Activated naive CD4-positive, alpha-beta T cell treated with anti-CD3 and anti-CD28 coated beads, Interleukin-2, amount 10 ng/mL, durations not matched to agents 7 days and 5 days (primary cell): ENCODE results near the gene OLFML1.
A peak's percentile ranks its signal among the peaks of the same experiment; 100 is the strongest.
"Not testable (repeated sequence)": the region's sequence is repeated elsewhere in the genome, so short reads cannot be mapped to it uniquely, and the experiment has no call there.

Experiments
- CTCF ChIA-PET: fragments of 350-600 bp; sonication (Branson Sonifier 250); formaldehyde crosslinking; loops from one replicate; lab custom pipeline; 2021; ENCODE audit warnings: antibody characterized with exemption; lab: Charles Lee
- DNase-seq: peaks from one replicate; pipeline ENCODE4 v3.0.0-alpha.2; 2020
- H3K27ac Mint-ChIP-seq: one replicate; pipeline ENCODE4 v1.8.0; 2021; ENCODE audit warnings: mild to moderate bottlenecking, moderate library complexity, mixed read lengths
- H3K27me3 Mint-ChIP-seq: one replicate; pipeline ENCODE4 v1.8.0; 2021; ENCODE audit warnings: mild to moderate bottlenecking, mixed read lengths
- H3K36me3 Mint-ChIP-seq: one replicate; pipeline ENCODE4 v1.8.0; 2021; ENCODE audit warnings: mixed read lengths
- H3K4me1 Mint-ChIP-seq: one replicate; pipeline ENCODE4 v1.8.0; 2021; ENCODE audit warnings: mixed read lengths
- H3K4me3 Mint-ChIP-seq: one replicate; pipeline ENCODE4 v1.8.0; 2021; ENCODE audit warnings: mild to moderate bottlenecking, moderate library complexity, mixed read lengths
- H3K9me3 Mint-ChIP-seq: one replicate; pipeline ENCODE4 v1.8.0; 2021; ENCODE audit warnings: mixed read lengths

The OLFML1 gene

DNA sequence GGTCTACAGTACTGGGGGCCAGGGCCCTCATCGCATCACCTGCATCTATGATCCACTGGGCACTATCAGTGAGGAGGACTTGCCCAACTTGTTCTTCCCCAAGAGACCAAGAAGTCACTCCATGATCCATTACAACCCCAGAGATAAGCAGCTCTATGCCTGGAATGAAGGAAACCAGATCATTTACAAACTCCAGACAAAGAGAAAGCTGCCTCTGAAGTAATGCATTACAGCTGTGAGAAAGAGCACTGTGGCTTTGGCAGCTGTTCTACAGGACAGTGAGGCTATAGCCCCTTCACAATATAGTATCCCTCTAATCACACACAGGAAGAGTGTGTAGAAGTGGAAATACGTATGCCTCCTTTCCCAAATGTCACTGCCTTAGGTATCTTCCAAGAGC is 24.7 kb downstream of the OLFML1 start:
- Mint-ChIP-seq H3K4me1 (peaks cover 29% of the 10 kb centered on the region), H3K9me3 (no peaks in the 10 kb centered on the region), H3K36me3 (no peaks in the 10 kb centered on the region), H3K4me3 (no peak overlapping the region), H3K27ac (no peak overlapping the region), H3K27me3 (peaks cover 26% of the 10 kb centered on the region)
- DNase-seq = no peak
- CTCF ChIA-PET = interaction anchor here (0.8 to 5.8 kb wide), 4 partner anchors 13 to 155 kb away, joined by 3 to 31 read pairs (median 4); no protein-coding TSS in a partner anchor

DNA sequence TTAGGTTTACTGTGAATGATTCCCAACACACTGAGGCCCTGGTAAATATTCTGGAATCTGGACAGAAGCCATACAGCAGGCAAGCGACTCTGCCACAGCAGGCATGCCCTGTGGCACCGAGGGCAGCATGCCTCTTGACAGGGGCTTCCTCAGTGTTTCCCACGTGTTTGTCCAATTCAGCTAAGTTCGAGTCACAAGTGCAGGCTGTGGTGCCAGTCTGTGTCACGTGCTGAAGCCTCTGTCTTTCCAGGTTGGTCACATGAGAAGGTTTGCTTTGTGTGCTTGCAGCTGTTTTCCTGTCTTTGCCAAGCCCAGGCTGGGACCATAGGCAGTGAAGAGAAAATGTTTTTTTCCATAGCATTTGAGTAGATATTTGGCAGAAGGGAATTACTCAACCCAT is 26.1 kb downstream of the OLFML1 start:
- CTCF ChIA-PET = interaction anchor here (0.8 to 5.8 kb wide), 8 partner anchors 11 to 181 kb away, joined by 4 to 43 read pairs (median 16); no protein-coding TSS in a partner anchor
- Mint-ChIP-seq H3K27me3 (peaks cover 36% of the 10 kb centered on the region), H3K4me3 (no peak overlapping the region), H3K9me3 (no peaks in the 10 kb centered on the region), H3K36me3 (peaks cover 10% of the 10 kb centered on the region), H3K27ac (no peak overlapping the region), H3K4me1 (peaks cover 44% of the 10 kb centered on the region)
- no peak for DNase-seq

DNA sequence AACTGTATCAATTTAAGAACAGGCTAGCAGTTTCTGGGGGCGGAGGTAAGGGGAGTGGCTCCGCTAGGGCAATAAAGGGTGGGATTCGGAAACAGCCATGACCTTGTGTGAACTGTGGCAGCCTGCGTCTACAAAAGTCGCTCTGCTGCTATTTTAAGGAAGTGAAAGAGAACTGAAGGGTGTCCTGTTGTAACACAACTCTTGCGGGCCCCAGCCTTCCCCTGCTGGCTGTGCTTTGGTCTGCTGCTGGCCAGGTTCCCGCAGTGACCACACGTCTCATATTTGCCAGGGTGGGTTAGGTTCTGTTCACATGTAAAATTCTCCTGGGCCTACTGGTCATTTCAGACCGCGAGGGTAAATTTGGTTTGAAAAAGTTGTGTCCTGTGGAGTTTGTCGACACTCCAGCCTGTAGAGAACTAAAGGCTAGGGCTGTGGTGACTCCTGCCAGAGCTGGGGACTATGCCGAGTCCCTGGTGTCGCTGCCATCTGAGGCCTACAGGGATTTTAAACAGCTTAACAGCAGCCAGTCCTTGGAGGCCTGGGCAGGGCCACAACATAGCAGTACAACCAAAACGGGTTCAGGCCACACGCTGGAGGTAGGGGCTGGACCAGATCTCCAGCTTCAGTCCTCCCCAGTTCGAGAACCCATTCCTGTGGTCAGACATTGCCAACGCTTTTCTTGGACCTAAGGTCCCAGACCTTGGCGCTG is 27.4 kb downstream of the OLFML1 start:
- H3K9me3 Mint-ChIP-seq = no peaks in the 10 kb centered on the region
- peak overlapping the region; percentile 92 for H3K27ac Mint-ChIP-seq
- H3K27me3 Mint-ChIP-seq = peaks cover 41% of the 10 kb centered on the region
- CTCF ChIA-PET = interaction anchor here (0.8 to 5.8 kb wide), 22 partner anchors 8 to 179 kb away, joined by 3 to 43 read pairs (median 5); no protein-coding TSS in a partner anchor
- peaks cover 14% of the 10 kb centered on the region for H3K36me3 Mint-ChIP-seq
- DNase-seq = peak; percentile 44
- peaks cover 55% of the 10 kb centered on the region for H3K4me1 Mint-ChIP-seq
- H3K4me3 Mint-ChIP-seq = peak overlapping the region; percentile 92

DNA sequence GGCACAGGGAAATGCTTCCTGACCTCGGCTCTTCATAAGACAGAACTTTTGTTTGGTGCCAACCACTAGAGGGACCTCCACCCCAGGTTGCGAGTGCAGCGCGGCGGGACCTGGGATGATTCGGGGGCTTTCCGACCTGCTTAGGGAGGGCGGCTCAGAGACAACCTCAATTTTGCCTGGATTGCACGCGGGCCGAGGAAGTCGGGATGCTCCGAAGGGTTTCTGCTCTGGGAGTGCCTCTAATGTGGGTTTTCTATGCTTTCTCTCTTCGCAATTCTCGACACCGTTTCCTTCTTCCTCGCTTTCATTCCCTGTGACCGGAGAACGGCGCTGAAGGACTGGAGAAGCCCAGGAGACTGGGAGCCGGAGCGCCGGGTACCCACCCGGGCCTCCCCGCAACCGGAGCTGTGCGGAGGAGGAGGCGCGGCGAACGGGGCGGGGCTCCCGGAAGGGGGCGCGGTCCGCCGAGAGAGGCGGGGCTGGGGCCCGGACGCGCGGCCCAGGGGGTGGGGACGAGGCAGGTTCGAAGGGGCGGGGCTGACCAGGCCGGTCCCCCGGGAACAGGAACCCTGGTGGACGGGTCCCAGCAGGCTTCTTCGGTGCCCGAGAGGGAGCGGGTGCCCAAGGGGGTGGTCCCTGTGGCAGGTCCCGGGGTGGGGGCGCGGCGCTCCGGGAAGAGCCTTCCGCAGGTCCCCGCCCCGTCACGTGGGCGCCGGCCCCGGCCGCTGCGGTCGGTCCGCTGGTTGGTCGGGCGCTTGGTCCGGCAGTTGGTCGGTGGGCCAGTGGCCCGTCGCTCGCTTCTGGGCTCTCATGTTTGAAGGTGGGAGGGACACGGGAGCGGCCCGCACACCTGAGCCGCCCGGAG is 28.2 kb downstream of the OLFML1 start, which contains the start of gene PPFIBP2:
TSS of gene PPFIBP2 (plus strand) at position 766 of the 865 bp plus-strand sequence. CDS start 35,477 bp downstream, outside the sequence.
- CTCF ChIA-PET = interaction anchor here (0.6 to 5.8 kb wide), 22 partner anchors 9 to 179 kb away, joined by 3 to 43 read pairs (median 5); no protein-coding TSS in a partner anchor
- peaks cover 20% of the 10 kb centered on the region for H3K36me3 Mint-ChIP-seq
- DNase-seq = peak; percentile 88
- peak within 1 kb of the TSS; percentile 92 for H3K27ac Mint-ChIP-seq
- H3K4me3 Mint-ChIP-seq = peak within 1 kb of the TSS; percentile 92
- H3K4me1 Mint-ChIP-seq = peaks cover 57% of the 10 kb centered on the region
- peaks cover 44% of the 10 kb centered on the region for H3K27me3 Mint-ChIP-seq
- peaks cover 2% of the 10 kb centered on the region for H3K9me3 Mint-ChIP-seq

DNA sequence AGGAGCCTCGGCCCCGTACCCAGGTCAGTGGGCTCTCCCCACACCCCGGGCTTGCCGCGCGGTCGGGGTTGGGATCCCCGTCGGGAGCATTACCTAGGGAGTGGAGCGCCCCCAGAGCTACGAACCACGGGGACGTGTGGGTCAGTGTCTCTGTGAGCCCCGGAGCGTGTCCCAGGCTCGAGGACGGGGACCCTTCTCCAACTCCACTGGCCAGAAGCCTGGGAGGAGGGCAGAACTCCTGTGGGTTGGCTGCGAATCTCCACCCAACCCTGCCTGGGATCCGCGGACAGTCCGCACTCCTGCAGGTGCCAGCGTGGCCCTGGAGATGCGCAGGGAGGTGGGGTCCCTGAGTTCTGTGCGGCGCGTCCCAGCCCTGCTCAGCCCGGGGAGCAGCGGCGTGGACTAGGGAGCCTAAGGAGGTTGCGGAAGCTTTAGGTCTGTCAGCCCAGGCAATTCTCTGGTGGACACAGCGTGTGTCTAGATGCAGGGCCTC is 28.8 kb downstream of the OLFML1 start:
- CTCF ChIA-PET = interaction anchor here (0.6 to 5.8 kb wide), 12 partner anchors 8 to 173 kb away, joined by 3 to 43 read pairs (median 10); no protein-coding TSS in a partner anchor
- Mint-ChIP-seq H3K4me1 (peaks cover 63% of the 10 kb centered on the region), H3K4me3 (peak overlapping the region; percentile 92), H3K9me3 (peaks cover 5% of the 10 kb centered on the region), H3K36me3 (peaks cover 26% of the 10 kb centered on the region), H3K27me3 (peaks cover 44% of the 10 kb centered on the region), H3K27ac (peak overlapping the region; percentile 55)
- peak; percentile 47 for DNase-seq

DNA sequence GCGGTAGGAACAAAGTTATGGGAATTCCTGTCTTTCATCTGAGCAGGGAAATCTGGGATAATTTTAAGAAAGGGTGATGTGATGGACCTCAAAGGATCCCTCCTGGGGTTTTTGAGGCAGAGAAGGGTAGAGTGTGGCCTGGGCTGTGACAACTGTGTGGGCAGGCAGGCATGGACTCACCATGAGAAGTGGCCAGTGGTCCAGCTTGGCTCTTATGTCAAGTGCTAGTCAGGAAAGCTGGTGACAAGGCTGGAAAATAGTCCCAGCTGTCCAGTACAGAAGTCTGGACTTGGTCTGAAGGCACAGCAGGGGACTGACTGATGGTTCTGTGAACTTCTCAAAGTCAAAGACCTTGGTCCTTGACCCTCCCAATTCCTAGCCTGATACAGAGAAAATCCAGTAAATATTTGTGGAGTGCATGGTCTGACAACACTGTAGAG is 30.2 kb downstream of the OLFML1 start:
- peaks cover 64% of the 10 kb centered on the region for H3K4me1 Mint-ChIP-seq

DNA sequence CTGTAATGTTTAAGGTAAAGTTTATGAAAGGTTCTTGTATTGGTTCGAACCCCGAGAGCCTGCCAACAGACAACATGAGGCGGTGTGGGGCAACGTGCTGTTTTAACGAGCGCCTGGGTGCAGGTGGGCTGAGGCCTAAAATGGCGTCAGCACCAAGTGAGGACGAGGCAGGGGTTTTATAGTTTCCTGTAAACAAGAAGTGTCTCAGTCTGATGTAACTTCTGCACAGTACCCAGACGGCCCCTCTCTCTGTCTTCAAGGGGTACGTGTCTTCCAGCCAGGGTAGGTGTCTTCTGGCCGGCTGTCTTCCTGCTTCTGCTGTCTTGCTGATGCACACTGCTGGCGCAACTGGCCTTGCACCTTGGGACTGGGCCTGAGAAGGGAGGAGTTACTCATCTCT is 31.2 kb downstream of the OLFML1 start:
- peaks cover 36% of the 10 kb centered on the region for H3K27me3 Mint-ChIP-seq
- peaks cover 5% of the 10 kb centered on the region for H3K9me3 Mint-ChIP-seq
- H3K27ac Mint-ChIP-seq = no peak overlapping the region
- no peak overlapping the region for H3K4me3 Mint-ChIP-seq
- peaks cover 29% of the 10 kb centered on the region for H3K36me3 Mint-ChIP-seq
- peaks cover 60% of the 10 kb centered on the region for H3K4me1 Mint-ChIP-seq
- CTCF ChIA-PET = interaction anchor here (1.8 kb wide), 1 partner anchor 55 kb away, joined by 7 read pairs; no protein-coding TSS in a partner anchor
- DNase-seq = no peak

More for the DNA sequence above, 30.2 kb downstream of the OLFML1 start:
- peak overlapping the region; percentile 8 for H3K4me3 Mint-ChIP-seq
- CTCF ChIA-PET = interaction anchor here (0.8 to 5.0 kb wide), 5 partner anchors 26 to 150 kb away, joined by 3 to 43 read pairs (median 5); no protein-coding TSS in a partner anchor
- H3K27ac Mint-ChIP-seq = no peak overlapping the region
- H3K9me3 Mint-ChIP-seq = peaks cover 5% of the 10 kb centered on the region
- peaks cover 37% of the 10 kb centered on the region for H3K27me3 Mint-ChIP-seq
- peaks cover 29% of the 10 kb centered on the region for H3K36me3 Mint-ChIP-seq
- DNase-seq = no peak

DNA sequence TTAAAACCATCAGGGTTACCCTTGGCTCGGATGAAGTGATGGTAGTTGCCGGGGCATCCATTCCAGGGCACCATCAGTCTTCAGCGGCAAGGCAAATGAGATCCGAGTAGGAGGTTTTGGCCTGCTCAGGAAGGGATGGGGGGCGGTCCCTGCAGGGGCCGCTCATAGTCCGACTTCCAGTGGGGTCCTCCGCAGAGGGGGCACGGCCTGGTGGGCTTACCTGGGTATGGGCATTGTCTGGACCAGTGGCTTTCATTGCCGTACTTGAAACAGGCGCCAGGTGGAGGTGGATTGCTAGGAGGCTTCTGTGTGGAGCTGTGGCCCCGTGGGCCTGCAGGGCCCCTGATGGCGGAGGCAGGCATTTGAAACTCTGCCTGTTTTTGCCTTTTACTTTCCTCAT is 32.4 kb downstream of the OLFML1 start:
- H3K9me3 Mint-ChIP-seq, CTCF ChIA-PET, H3K4me3 Mint-ChIP-seq, H3K27ac Mint-ChIP-seq, DNase-seq: not testable (repeated sequence)
- Mint-ChIP-seq H3K27me3 (peaks cover 36% of the 10 kb centered on the region), H3K36me3 (peaks cover 29% of the 10 kb centered on the region), H3K4me1 (peaks cover 49% of the 10 kb centered on the region)

DNA sequence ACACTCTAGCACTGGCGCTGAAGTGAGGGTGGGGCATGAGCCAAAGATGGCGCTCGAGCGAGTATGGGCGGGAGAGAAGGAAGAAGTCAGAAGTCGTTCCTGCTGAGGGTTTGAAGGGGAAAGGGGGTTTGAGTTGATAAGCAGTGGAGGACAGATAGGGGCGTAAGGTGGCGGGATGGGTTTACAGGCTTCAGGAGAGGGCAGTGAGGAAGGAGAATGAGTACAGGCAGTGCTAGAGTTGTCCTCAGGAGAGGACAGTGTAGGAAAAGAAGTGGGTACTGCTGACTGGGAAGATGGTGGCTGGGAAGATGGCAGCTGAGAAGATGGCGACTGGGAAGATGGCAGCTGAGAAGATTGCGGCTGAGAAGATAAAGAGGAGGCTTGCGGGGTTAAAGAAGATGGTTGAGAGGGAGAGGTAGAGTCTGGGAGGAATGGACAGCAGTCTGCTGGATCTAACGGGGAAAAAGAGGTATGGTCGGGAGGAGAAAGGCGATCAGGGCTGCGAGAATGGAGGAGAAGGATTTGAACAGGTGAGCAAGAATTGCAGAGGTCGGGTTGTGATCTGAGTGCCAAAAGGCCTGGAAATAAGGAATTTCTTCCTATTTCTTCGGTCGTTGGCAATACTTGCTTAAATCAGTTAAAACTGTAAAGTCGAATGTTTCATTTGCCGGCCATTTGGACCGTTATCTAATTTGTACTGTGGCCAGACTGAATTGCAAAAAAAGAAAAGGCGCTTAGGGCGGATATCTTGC is 33.7 kb downstream of the OLFML1 start:
- Mint-ChIP-seq H3K36me3 (peaks cover 33% of the 10 kb centered on the region), H3K27ac (no peak overlapping the region), H3K9me3 (peaks cover 5% of the 10 kb centered on the region), H3K4me1 (peaks cover 53% of the 10 kb centered on the region), H3K27me3 (peaks cover 35% of the 10 kb centered on the region), H3K4me3 (no peak overlapping the region)
- no peak for DNase-seq
- CTCF ChIA-PET = no interaction called here

DNA sequence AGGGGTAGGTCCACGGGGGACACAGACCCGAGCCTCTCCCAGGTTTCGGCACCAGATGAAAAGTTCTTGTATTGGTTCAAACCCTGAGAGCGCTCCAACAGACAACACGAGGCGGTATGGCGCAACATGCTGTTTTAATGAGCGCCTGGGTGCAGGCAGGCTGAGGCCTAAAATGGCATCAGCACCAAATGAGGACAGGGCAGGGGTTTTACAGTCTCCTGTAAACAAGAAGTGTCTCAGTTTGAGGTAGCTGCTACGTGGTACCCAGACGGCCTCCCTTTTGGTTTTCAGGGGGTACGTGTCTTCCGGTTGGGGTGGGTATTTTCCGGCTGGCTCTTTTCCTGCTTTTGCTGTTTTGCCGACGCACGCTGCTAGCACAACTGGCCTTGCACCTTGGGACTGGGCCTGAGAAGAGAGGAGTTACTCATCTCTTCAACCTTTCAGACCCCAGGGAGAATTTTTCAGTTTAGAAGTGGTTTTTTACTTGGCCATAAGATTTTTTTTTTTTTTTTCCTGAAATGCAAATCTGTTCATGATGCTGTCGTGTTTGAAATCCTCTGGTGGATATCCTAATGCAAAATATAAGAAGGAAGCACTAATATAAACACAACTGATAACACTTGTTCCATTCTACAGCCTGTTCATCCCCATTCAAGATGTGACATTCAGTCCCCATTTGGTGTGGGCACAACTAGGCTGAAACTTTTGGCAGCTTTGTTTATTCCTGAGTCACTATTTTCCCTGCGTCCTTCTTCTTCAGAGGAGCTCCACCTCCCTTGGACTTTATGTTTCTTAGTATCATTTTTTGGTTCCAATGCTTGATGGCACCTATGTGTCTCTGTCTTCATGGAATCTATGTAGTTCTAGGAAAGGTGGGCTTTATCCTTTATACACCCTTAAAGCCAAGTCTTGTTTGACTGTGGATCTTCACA is 35.0 kb downstream of the OLFML1 start:
- no peak for DNase-seq
- Mint-ChIP-seq H3K4me3 (no peak overlapping the region), H3K27ac (no peak overlapping the region), H3K27me3 (peaks cover 26% of the 10 kb centered on the region), H3K4me1 (peaks cover 57% of the 10 kb centered on the region), H3K9me3 (peaks cover 5% of the 10 kb centered on the region), H3K36me3 (peaks cover 39% of the 10 kb centered on the region)
- CTCF ChIA-PET = interaction anchor here (1.0 to 5.1 kb wide), 6 partner anchors 9 to 172 kb away, joined by 4 to 31 read pairs (median 4); partner anchors contain the start of gene PPFIBP2

DNA sequence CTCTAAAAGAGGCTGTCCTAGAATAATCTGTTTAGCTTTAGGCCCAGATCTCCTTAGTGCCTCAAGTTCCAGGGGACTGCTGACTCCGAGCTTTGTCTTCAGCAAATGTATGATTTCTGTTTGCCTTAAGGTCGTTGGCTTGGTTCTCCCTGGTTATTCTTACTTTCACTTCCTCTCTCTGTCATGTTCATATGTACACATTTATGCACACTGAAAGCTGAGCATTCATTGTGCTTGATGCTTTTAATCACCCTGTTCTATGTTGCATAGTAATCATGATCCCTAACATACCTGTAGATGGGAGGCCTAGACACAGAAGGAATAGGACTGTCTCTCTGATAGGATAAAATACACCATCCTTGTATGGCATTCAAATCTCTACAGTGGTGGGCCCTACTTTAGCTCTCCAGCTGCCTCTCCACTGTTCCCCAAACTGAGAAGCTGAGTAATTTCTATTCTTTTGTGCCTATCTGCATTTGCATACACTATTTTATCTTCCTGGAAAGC is 35.7 kb downstream of the OLFML1 start:
- H3K4me1 Mint-ChIP-seq = peaks cover 57% of the 10 kb centered on the region
- DNase-seq = no peak
- no peak overlapping the region for H3K4me3 Mint-ChIP-seq
- H3K27ac Mint-ChIP-seq = no peak overlapping the region
- peaks cover 19% of the 10 kb centered on the region for H3K27me3 Mint-ChIP-seq
- CTCF ChIA-PET = interaction anchor here (1.0 to 5.1 kb wide), 7 partner anchors 10 to 171 kb away, joined by 3 to 31 read pairs (median 4); partner anchors contain the start of gene PPFIBP2
- H3K36me3 Mint-ChIP-seq = peaks cover 37% of the 10 kb centered on the region
- H3K9me3 Mint-ChIP-seq = peaks cover 5% of the 10 kb centered on the region

DNA sequence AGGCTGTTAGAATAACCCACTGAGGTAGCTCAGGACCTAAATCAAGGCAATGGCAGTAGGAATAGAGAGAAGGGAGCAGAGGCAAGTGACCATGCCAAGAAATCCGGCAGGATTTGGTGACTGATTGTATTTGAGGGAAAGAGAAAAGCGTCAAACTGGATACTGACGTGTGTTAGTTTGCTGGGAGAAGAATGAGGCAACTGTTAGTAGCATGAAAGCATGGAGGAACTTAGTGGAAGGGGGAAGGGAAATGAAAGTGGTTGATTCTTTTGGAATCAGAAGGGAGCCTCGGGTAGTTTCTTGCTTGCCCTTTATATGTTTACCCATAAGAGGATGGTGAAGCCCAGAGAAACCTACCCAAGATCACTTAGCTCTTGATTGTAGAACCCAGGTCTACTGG is 36.8 kb downstream of the OLFML1 start:
- H3K27me3 Mint-ChIP-seq = peaks cover 13% of the 10 kb centered on the region
- peaks cover 34% of the 10 kb centered on the region for H3K36me3 Mint-ChIP-seq
- peaks cover 57% of the 10 kb centered on the region for H3K4me1 Mint-ChIP-seq
- H3K27ac Mint-ChIP-seq = no peak overlapping the region
- H3K9me3 Mint-ChIP-seq = peaks cover 5% of the 10 kb centered on the region
- CTCF ChIA-PET = interaction anchor here (1.3 to 5.1 kb wide), 4 partner anchors 11 to 50 kb away, joined by 3 to 31 read pairs (median 9); partner anchors contain the start of gene PPFIBP2
- no peak for DNase-seq
- no peak overlapping the region for H3K4me3 Mint-ChIP-seq
